ENCODE results near the gene TSPAN19.

DNA sequence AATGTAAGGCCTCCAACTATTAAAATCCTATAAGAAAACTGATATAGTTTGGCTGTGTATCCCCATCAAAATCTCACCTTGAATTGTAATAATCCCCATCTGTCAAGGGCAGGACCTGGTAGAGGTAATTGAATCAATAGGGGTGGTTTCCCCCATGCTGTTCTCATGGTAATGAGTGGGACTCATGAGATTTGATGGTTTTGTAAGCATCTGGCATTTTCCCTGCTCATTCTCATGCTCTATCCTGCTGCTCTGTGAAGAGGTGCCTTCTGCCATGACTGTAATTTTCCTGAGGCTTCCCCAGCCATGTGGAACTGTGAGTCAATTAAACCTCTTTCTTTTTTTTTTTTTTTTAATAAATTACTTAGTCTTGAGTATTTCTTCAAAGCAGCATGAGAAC, 31.9 kb downstream of the TSPAN19 start:
- no peak for TF ChIP-seq EP300 (IDR thresholded peaks at IDR 0.05; ENCODE audit: borderline replicate concordance)
- no peak for TF ChIP-seq ZBTB7A (IDR thresholded peaks at IDR 0.05; ENCODE audit: low read depth)
- TF ChIP-seq CREB1 (IDR thresholded peaks at IDR 0.05; ENCODE audit: low read depth) = no peak
- TF ChIP-seq TAF1 (IDR thresholded peaks at IDR 0.05; ENCODE audit: low read depth) = no peak
- no peak for TF ChIP-seq EGR1 (IDR thresholded peaks at IDR 0.05)
- no peak for TF ChIP-seq RAD21 (IDR thresholded peaks at IDR 0.05; ENCODE audit: low read depth)
- TF ChIP-seq NFIC (IDR thresholded peaks at IDR 0.05) = no peak
- TF ChIP-seq, protein P1, sequence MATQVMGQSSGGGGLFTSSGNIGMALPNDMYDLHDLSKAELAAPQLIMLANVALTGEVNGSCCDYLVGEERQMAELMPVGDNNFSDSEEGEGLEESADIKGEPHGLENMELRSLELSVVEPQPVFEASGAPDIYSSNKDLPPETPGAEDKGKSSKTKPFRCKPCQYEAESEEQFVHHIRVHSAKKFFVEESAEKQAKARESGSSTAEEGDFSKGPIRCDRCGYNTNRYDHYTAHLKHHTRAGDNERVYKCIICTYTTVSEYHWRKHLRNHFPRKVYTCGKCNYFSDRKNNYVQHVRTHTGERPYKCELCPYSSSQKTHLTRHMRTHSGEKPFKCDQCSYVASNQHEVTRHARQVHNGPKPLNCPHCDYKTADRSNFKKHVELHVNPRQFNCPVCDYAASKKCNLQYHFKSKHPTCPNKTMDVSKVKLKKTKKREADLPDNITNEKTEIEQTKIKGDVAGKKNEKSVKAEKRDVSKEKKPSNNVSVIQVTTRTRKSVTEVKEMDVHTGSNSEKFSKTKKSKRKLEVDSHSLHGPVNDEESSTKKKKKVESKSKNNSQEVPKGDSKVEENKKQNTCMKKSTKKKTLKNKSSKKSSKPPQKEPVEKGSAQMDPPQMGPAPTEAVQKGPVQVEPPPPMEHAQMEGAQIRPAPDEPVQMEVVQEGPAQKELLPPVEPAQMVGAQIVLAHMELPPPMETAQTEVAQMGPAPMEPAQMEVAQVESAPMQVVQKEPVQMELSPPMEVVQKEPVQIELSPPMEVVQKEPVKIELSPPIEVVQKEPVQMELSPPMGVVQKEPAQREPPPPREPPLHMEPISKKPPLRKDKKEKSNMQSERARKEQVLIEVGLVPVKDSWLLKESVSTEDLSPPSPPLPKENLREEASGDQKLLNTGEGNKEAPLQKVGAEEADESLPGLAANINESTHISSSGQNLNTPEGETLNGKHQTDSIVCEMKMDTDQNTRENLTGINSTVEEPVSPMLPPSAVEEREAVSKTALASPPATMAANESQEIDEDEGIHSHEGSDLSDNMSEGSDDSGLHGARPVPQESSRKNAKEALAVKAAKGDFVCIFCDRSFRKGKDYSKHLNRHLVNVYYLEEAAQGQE (IDR thresholded peaks at IDR 0.05; ENCODE audit: low read depth) = no peak
- TF ChIP-seq, protein P2, sequence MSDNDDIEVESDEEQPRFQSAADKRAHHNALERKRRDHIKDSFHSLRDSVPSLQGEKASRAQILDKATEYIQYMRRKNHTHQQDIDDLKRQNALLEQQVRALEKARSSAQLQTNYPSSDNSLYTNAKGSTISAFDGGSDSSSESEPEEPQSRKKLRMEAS (IDR thresholded peaks at IDR 0.05) = no peak
- no peak for TF ChIP-seq YY1 (IDR thresholded peaks at IDR 0.05; ENCODE audit: low read depth)
- TF ChIP-seq FOXM1 (IDR thresholded peaks at IDR 0.05; ENCODE audit: borderline replicate concordance, low read depth) = no peak
- no peak for TF ChIP-seq CEBPB (IDR thresholded peaks at IDR 0.05)
- no peak for TF ChIP-seq TCF12 (IDR thresholded peaks at IDR 0.05; ENCODE audit: low read depth)

Data from Ishikawa (cell line).